ACHN (cell line): ENCODE data around the gene ALPG.
A peak's percentile ranks its signal among the peaks of the same experiment; 100 is the strongest.
"Not testable (repeated sequence)": the region's sequence is repeated elsewhere in the genome, so short reads cannot be mapped to it uniquely, and the experiment has no call there.

Experiments
- DNase-seq: peaks from one replicate; pipeline ENCODE4 v3.0.0-alpha.2; 2015
- in situ Hi-C: cut with HindIII; loops from 2 replicates; pipeline ENCODE4 v1.10.0; 2017; ENCODE audit warnings: low sequenced_read_pairs, low pct_ligation_motif_present, low pct_unique_long_range_greater_than_20kb

ALPG gene

DNA sequence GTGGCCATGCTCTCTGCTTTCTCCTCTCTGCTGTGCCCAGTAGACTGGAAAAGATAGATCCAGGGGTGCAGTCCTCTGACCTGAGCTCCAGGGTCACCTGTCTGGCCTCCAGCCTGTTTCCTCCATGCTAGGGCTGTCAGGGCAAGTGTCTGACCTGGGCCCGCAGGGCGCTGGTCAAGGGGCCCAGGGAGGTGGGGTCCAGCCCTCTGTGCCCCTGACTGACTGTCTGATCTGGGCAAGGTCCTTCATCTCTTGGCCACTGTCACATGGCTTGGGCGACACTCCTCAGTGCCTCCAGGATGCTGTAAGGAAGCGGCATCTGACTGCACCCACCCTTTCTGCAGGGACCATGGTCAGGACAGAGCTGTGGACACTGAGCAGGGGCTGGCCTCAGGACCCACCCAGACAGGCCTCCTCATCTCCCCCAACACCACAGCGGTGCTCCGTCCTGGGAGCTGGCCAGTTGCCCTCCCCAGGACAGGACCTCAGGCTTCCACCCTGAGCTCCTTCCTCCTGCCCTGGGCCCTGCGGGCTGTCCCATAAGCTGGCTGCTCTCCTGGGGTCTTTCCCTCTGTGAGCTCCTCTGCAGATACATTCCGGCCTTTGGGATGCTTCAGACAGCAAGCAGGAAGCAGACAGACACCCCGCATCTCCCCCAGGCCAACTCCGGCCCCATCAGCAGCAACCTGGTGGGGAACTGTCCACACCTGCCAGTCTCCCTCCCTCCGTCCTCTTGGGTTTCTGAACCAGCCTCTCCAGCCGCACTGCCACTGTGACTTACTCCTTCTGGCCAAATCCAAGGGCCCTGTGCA, 28.1 kb downstream of the ALPG start:
- no peak for DNase-seq
- in situ Hi-C loops: no loop called here

DNA sequence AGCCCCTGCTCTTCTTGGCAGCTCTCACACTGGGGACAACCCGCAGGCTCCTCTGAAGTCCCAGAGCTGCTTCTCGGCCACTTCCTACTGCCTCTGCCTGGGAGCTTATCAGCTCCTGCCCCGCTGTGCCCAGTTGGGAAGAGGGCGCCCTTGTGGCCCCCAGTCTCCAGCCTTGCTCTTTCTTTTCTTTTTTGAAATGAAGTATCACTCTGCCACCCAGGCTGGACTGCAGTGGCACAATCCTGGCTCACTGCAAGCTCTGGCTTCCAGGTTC, 28.7 kb downstream of the ALPG start:
- in situ Hi-C loops: no loop called here

DNA sequence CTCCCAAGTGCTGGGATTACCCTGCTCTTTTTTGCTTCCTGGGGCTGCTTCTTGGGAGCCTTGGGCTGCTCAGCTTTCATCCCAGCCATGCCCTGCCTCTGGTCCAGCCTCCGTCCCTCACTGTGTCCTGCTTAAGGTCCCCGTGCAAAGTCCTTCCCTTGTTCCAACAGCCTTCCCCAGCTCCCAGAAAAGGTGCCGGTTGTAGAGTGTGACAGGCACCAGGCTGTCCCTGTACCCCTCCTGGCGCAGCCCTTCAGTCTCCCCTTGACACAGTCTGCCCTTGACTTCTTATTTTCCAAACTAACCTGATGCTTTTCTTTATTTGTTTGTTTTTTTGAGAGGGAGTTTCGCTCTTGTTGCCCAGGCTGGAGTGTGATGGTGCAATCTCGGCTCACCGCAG, 29.2 kb downstream of the ALPG start:
- no peak for DNase-seq
- in situ Hi-C loops: no loop called here

More for the DNA sequence above, 28.7 kb downstream of the ALPG start:
- no peak for DNase-seq

DNA sequence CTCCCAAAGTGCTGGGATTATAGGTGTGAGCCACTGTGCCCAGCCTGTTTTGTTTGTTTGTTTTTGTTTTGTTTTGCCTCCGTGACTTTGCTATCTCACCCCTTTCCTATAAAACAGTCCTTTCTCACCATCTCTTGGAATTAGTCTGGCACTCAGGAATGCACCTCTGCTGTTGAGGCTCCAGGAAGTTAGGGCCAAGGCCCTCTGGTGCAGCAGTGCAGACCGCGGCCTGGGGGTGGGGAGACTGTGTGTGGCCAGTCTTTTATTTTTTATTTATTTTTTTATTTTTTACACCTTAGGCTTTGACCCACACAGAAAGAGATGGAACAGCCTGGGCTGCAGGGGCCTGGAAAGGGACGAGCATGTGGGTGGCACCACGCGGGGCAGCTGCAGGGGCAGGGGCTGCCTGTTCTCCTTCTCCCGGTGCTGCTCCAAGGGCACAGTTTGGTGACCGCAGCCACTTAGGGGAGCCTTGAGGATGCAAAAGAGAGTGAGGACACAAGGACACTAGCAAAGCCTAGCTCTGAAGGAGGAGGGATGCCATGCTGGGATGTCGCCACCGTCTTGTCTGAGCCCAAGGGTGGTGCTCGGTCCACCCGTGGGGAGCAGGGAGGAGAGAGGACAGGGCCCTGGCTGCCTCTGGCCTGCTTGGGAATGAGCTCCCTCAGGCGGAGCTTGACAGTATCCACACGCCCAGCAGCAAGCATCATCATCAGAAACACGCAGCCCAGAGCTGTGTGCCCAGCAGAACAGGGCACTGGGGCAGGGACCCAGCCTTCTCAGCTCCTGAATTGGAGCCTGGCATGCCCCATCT, 29.9 kb downstream of the ALPG start:
- no peak for DNase-seq
- in situ Hi-C loops: no loop called here

GRCh38 chr2:232437195-232437571, 30.5 kb downstream of the ALPG start:
- DNase-seq: no peak
- in situ Hi-C loops: no loop called here

- in situ Hi-C loops: no loop called here
- no peak for DNase-seq
These were observed 31.4 kb downstream of the ALPG start for GRCh38 chr2:232438091-232438490.

DNA sequence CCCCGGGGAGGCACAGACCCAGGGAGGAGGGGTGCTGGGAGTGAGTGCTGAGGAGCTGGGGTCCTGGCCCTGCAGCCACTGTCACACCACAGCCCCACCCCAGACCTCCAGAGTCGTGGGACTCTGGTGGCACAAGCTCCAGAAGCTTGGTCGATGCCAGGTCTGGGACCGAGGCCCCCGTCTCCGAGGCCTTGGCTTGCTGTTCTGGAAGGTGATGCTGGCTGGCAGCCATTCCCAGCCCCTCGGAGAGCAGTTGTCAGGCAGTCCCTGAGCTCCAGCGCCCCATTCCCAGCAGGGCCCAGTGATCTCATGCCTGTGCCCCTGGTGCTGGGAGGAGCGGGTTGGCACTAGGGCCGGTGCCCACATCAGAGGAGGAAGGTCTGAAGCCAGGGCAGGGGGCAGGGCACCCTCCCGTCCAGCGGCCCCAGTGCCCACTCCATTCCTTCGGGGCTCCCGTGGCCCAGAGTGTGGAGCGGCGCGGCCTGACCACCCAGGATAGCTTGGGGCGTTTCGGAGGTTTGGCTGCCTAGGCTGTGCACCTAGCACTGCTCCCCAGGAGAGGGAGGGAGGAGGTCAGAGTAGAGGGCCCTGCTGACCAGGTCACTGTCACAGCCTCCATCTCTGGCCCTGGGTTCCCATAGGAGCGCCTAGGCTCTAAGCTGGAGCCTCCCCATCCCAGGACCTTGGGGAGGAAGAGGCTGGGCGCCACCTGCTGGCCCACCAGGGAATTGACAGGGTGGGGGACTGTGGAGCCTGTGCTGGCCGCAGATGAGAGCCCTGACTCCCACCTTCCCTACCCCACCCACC, 32.5 kb downstream of the ALPG start:
- DNase-seq: no peak
- in situ Hi-C loops: no loop called here

- in situ Hi-C loops: no loop called here
- no peak for DNase-seq
These were observed 33.1 kb downstream of the ALPG start for GRCh38 chr2:232439758-232440135.

DNA sequence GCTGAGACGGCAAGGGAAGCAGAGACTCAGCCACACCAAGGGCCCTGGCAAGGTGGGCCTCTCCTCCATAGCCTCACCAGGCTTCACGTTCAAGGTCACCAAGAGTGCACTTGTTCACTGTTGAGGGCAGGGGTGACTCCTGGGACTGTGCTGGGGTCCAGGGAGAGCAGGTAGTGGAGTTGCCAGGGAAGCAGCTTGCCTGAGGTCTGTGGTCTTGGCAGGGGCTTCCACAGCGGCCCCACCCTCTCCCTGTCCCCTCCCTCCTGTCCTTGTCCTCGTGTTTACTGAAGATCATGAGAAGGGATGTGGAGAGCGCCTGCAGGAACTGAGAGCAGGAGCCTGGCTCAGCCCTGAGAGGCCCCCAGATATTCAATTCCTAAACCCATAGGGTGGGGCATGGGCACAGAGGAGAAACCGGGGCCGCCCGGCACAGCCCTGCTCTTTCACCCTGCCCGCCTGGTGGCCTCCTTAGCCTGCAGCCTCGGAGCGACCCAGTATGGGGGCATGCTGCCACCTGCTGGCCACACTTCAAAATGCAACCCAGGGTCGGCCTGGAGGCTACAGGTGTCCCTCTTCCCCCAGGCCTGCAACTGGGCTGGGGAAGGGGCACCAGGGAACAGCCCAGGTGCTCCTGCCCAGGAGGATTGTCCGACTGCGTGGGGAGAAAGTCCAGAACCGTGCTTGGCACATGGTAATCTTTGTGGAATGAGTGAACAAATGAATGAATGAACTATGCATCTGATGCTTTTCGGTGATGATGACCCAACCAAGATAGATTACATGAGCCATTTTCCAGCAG, 33.8 kb downstream of the ALPG start:
- in situ Hi-C loops: not testable (repeated sequence)
- peak; percentile 81 for DNase-seq

- in situ Hi-C loops: no loop called here
- no peak for DNase-seq
These were observed 34.6 kb downstream of the ALPG start for GRCh38 chr2:232441147-232441651.

GRCh38 chr2:232441922-232442321, 35.3 kb downstream of the ALPG start:
- in situ Hi-C loops, DNase-seq: not testable (repeated sequence)

DNA sequence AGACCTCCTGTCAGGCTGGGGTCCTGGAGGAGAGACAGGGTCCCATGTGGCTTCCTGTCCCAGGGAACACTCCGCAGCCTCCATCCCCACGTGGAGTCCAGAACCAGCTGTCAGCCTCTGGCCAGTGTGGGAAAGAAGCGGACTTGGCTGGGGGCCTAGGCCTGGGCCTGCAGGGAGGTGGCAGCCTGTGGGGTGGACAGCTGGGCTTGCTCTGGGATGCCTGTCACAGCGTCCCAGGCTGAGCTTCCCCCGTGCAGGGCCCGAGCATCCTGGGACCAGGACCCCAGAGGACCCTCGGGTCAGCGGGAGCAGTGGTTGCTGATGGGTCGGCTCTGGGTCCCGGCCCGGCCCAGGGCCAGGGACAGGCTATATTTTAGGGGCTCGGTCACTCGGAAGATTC, 35.8 kb downstream of the ALPG start:
- DNase-seq, in situ Hi-C loops: not testable (repeated sequence)

DNA sequence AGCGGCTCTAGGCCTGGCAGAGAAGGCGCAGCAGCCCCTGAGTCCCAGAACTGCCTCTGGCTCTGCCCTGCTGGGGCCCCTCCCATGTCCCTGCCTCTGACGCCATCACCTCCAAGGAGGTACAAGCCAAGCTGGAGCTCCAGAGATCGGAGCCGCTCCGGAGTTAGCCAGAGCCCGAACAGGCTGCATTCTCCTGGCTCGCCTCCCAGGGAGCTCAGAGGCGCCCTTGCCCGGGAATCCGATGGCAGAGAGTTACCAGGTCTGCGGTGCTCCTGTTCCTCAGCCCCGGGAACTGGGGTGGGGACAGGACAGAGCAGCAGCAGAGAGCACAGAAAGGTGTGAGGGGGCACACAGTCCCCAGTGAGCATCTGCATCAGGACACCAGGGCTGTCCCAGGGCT, 36.4 kb downstream of the ALPG start:
- DNase-seq, in situ Hi-C loops: not testable (repeated sequence)

DNA sequence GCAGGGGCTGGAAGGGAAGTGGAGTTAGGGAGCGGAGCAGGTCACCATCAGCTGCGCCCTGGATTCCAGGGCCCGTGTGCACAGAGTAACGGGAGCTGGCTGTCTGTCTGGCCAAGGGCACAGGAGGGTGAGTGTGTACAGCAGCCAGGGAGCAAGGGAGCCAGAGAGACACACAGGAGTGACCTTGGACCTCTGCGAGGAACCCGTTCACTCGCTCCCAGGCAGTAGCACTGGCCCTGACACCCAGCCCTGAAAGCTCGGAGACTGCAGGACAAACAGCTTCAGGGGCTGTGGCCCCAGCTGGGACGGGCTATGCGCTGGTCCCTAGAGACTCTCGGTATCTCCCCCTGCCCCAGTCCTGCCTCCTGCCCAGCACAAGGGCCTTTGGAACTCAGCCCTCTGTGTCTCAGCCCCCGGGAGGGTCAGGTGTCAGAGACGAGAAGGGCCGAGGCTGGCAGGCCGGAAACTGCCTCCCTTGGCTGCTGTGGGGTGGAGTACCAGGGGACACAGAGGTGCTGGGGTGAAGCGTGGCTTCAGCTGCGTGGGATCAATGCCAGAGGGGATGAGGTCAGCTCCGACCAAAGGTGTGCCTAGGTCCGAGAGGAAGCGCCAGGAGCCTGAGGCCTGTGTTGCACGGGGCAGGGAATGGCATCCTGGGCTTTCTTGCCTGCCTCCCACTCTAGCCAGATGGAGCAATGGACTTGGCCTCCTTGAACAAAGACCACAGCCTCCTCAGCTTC, 37.2 kb downstream of the ALPG start:
- DNase-seq, in situ Hi-C loops: not testable (repeated sequence)

DNA sequence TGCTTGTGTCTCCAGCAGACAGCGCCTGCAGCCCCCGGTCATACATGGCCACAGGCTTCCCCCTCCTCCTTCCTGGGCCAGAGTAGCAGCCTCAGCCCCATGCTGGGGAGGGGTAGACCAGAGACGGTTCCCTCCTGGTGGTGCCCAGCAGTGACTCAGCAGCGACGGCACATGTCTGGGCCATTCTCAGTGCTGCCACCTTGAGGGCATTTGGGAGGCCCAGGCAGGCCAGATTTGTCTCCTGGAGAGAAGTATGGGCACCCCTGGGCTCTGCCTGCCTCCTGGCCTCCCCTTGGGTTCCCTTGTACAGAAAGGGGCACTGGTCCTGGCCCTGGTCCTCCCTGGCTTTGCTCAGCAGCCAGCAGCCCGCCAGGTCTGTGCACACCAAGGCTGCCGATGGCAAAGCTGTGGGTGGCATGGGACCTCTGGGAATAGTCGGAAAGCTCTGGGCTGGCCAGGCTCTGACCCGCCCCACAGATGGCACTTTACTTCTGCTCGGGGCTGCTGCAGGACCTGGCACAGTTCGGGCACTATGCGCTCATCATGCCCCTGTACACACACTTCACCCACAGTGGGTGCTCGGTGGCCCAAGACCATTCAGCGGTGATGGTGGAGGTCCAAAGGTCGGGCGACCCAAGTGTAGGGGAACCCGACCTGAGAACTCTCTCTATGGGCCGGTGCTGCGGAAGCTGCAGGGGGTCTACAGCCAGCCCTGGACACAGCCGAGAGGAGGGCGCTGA, 37.9 kb downstream of the ALPG start:
- in situ Hi-C loops: no loop called here
- DNase-seq: peak; percentile 78

GRCh38 chr2:232445149-232445885, 38.7 kb downstream of the ALPG start:
- DNase-seq, in situ Hi-C loops: not testable (repeated sequence)
